ENCODE measurements around the gene C5AR1.
"Not testable (repeated sequence)": the region's sequence is repeated elsewhere in the genome, so short reads cannot be mapped to it uniquely, and the experiment has no call there.

Gene C5AR1

GRCh38 chr19:47274891-47275761 lies 34.5 kb upstream of the C5AR1 start:
- no peak for DNase-seq (ENCODE audit: low spot score)
- H3K4me3 Mint-ChIP-seq = peak overlapping the region; percentile 72
- H3K27ac Mint-ChIP-seq = peak overlapping the region; percentile 60
- H3K9me3 Mint-ChIP-seq = no peaks in the 10 kb centered on the region
- H3K27me3 Mint-ChIP-seq (ENCODE audit: low read depth) = no peaks in the 10 kb centered on the region
- peaks cover 20% of the 10 kb centered on the region for H3K36me3 Mint-ChIP-seq (ENCODE audit: low read depth)
- peaks cover 18% of the 10 kb centered on the region for H3K4me1 Mint-ChIP-seq (ENCODE audit: low read depth)

DNA sequence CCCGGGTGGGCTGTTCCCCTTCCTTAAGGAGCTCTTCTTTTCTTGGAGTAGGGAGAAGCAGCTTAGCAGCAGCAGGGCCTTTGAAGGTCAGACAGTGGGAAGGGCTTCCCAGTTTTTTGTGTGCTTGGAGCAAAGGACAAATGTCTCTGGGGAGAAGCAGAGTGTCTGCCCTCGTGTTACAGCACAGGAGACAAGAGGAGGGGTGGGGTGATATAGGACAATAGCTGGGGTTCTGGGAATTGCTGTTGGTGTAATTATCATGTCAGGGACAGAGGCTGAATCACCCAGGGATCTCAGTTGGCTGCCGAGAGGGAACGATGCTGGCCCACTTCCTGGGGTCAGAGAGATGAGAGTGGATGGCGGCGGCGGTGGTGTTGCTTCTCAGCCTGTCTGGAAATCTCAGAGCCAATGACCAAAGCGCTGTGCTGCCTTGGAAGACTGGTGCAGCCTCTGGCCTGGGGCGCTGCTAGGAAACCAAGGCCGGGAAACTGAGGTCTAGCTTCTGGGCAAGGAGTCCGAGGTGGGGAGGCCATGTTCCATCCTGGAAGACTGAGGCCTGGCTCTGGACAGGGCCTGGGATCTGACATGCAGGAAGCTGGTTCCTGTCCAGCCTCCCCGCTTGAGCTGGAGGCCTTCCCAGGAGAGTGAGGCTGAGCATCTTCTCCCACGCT lies 33.7 kb upstream of the C5AR1 start:
- DNase-seq (ENCODE audit: low spot score) = no peak
- Mint-ChIP-seq H3K27ac (peak overlapping the region; percentile 60), H3K4me3 (peak overlapping the region; percentile 72), H3K27me3 (ENCODE audit: low read depth) (no peaks in the 10 kb centered on the region), H3K36me3 (ENCODE audit: low read depth) (peaks cover 13% of the 10 kb centered on the region), H3K4me1 (ENCODE audit: low read depth) (peaks cover 18% of the 10 kb centered on the region), H3K9me3 (no peaks in the 10 kb centered on the region)

GRCh38 chr19:47276513-47276912 lies 33.1 kb upstream of the C5AR1 start:
- H3K9me3 Mint-ChIP-seq; H3K27ac Mint-ChIP-seq; DNase-seq (ENCODE audit: low spot score); H3K27me3 Mint-ChIP-seq (ENCODE audit: low read depth); H3K4me3 Mint-ChIP-seq: not testable (repeated sequence)
- Mint-ChIP-seq H3K4me1 (ENCODE audit: low read depth) (peaks cover 18% of the 10 kb centered on the region), H3K36me3 (ENCODE audit: low read depth) (peaks cover 11% of the 10 kb centered on the region)

GRCh38 chr19:47280183-47280797 lies 29.4 kb upstream of the C5AR1 start:
- no peaks in the 10 kb centered on the region for H3K9me3 Mint-ChIP-seq
- peak; percentile 40 for DNase-seq (ENCODE audit: low spot score)
- H3K27ac Mint-ChIP-seq = no peak overlapping the region
- no peak overlapping the region for H3K4me3 Mint-ChIP-seq
- no peaks in the 10 kb centered on the region for H3K27me3 Mint-ChIP-seq (ENCODE audit: low read depth)
- H3K36me3 Mint-ChIP-seq (ENCODE audit: low read depth) = peaks cover 11% of the 10 kb centered on the region
- H3K4me1 Mint-ChIP-seq (ENCODE audit: low read depth) = peaks cover 8% of the 10 kb centered on the region

GRCh38 chr19:47283405-47284059 lies 26.1 kb upstream of the C5AR1 start:
- no peak overlapping the region for H3K27ac Mint-ChIP-seq
- no peaks in the 10 kb centered on the region for H3K9me3 Mint-ChIP-seq

GRCh38 chr19:47284324-47284899 lies 25.2 kb upstream of the C5AR1 start:
- Mint-ChIP-seq H3K27ac (no peak overlapping the region), H3K27me3 (ENCODE audit: low read depth) (no peaks in the 10 kb centered on the region), H3K4me3 (no peak overlapping the region), H3K9me3 (no peaks in the 10 kb centered on the region), H3K36me3 (ENCODE audit: low read depth) (no peaks in the 10 kb centered on the region), H3K4me1 (ENCODE audit: low read depth) (no peaks in the 10 kb centered on the region)
- no peak for DNase-seq (ENCODE audit: low spot score)

More at GRCh38 chr19:47283405-47284059, 26.1 kb upstream of the C5AR1 start:
- Mint-ChIP-seq H3K4me1 (ENCODE audit: low read depth) (no peaks in the 10 kb centered on the region), H3K27me3 (ENCODE audit: low read depth) (no peaks in the 10 kb centered on the region), H3K4me3 (no peak overlapping the region), H3K36me3 (ENCODE audit: low read depth) (no peaks in the 10 kb centered on the region)
- DNase-seq (ENCODE audit: low spot score) = no peak

GRCh38 chr19:47296036-47296435 lies 13.6 kb upstream of the C5AR1 start:
- Mint-ChIP-seq H3K4me1 (ENCODE audit: low read depth) (peaks cover 8% of the 10 kb centered on the region), H3K27me3 (ENCODE audit: low read depth) (no peaks in the 10 kb centered on the region), H3K27ac (no peak overlapping the region), H3K4me3 (no peak overlapping the region), H3K9me3 (no peaks in the 10 kb centered on the region), H3K36me3 (ENCODE audit: low read depth) (no peaks in the 10 kb centered on the region)
- DNase-seq (ENCODE audit: low spot score) = peak; percentile 64

DNA sequence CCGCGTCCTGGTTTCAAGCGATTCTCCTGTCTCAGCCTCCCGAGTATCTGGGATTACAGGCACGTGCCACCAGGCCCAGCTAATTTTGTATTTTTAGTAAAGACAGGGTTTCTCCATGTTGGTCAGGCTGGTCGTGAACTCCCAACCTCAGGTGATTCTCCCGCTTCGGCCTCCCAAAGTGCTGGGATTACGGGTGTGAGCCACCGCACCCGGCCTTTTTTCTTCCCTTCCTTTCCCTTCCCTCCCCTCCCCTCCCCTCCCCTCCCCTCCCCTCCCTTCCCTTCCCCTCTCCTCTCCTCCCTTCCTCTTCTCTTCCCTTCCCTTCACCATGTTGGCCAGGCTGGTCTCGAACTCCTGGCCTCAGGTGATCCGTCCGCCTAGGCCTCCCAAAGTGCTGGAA lies 8.8 kb upstream of the C5AR1 start:
- not testable (repeated sequence) for H3K9me3 Mint-ChIP-seq; H3K36me3 Mint-ChIP-seq (ENCODE audit: low read depth); H3K27ac Mint-ChIP-seq; H3K4me3 Mint-ChIP-seq; H3K27me3 Mint-ChIP-seq (ENCODE audit: low read depth); DNase-seq (ENCODE audit: low spot score)
- peaks cover 13% of the 10 kb centered on the region for H3K4me1 Mint-ChIP-seq (ENCODE audit: low read depth)

DNA sequence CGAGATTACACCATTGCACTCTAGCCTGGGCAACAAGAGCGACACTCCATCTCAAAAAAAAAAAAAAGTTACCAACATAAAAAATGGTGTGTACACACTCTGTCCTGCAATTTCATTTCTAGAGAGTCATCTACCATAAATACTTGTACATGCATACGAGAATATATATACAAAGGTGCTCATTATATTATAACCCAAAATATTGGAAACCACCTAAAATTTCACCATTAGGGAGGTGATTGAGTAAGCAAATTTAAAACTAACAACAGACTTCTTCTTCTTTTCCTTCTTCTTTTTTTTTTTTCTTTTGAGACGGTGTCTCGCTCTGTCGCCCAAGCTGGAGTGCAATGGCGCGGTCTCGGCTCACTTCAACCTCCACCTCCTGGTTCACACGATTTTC lies 7.4 kb upstream of the C5AR1 start:
- H3K36me3 Mint-ChIP-seq (ENCODE audit: low read depth) = no peaks in the 10 kb centered on the region
- no peak for DNase-seq (ENCODE audit: low spot score)
- peaks cover 9% of the 10 kb centered on the region for H3K4me1 Mint-ChIP-seq (ENCODE audit: low read depth)
- peaks cover 9% of the 10 kb centered on the region for H3K27me3 Mint-ChIP-seq (ENCODE audit: low read depth)
- H3K27ac Mint-ChIP-seq = no peak overlapping the region
- H3K4me3 Mint-ChIP-seq = no peak overlapping the region
- H3K9me3 Mint-ChIP-seq = no peaks in the 10 kb centered on the region

GRCh38 chr19:47303966-47304365 lies 5.7 kb upstream of the C5AR1 start:
- H3K4me1 Mint-ChIP-seq (ENCODE audit: low read depth) = peaks cover 9% of the 10 kb centered on the region
- H3K27ac Mint-ChIP-seq = no peak overlapping the region
- H3K27me3 Mint-ChIP-seq (ENCODE audit: low read depth) = peaks cover 9% of the 10 kb centered on the region
- no peak overlapping the region for H3K4me3 Mint-ChIP-seq
- DNase-seq (ENCODE audit: low spot score) = no peak
- H3K36me3 Mint-ChIP-seq (ENCODE audit: low read depth) = no peaks in the 10 kb centered on the region
- no peaks in the 10 kb centered on the region for H3K9me3 Mint-ChIP-seq

DNA sequence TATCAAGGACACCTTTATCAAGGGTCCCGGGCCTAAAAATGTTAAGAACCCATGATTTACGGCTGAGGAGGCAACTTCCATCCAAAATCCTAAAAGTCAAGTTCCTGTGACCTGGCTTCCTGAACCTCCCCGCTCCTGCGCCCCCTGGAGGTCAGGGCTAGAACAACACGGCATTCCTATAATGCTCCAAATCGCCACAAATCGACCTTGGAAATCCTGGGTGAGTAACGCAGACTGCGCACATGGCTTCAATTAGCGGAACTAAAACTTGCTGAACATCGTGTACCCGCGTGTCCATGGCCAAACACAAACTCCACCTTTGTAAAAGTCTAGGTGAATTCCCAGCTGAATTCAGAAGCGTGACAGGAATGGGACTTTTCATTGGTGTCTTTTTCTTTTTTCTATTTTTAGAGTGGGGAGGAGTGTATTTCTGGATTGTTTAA lies 4.3 kb upstream of the C5AR1 start:
- H3K27me3 Mint-ChIP-seq (ENCODE audit: low read depth) = peaks cover 9% of the 10 kb centered on the region
- no peaks in the 10 kb centered on the region for H3K9me3 Mint-ChIP-seq
- peak; percentile 25 for DNase-seq (ENCODE audit: low spot score)
- H3K27ac Mint-ChIP-seq = no peak overlapping the region
- no peak overlapping the region for H3K4me3 Mint-ChIP-seq
- peaks cover 9% of the 10 kb centered on the region for H3K4me1 Mint-ChIP-seq (ENCODE audit: low read depth)
- H3K36me3 Mint-ChIP-seq (ENCODE audit: low read depth) = no peaks in the 10 kb centered on the region

- Mint-ChIP-seq H3K4me1 (ENCODE audit: low read depth) (peaks cover 6% of the 10 kb centered on the region), H3K9me3 (no peaks in the 10 kb centered on the region), H3K36me3 (ENCODE audit: low read depth) (no peaks in the 10 kb centered on the region), H3K27me3 (ENCODE audit: low read depth) (peaks cover 11% of the 10 kb centered on the region), H3K4me3 (no peak overlapping the region), H3K27ac (no peak overlapping the region)
- DNase-seq (ENCODE audit: low spot score) = no peak
Measured at GRCh38 chr19:47306303-47306702, 3.4 kb upstream of the C5AR1 start.

DNA sequence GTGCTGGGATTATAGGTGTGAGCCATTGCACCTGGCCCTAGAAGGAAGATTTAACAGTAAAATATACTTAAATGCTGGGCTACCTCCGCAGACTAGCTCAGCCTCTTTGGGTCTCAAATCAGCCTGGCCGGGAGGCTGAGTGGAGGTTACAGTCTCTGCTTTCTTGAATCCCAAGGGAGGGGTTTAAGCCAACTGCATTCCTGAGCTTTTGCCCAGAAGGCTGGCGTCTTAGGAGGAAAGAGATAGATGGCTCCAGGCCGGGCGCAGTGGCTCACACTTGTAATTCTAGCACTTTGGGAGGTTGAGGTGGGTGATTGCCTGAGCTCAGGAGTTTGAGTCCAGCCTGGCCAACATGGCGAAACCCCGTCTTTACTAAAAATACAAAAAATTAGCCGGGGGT lies 623 bp upstream of the C5AR1 start:
- no peak overlapping the region for H3K4me3 Mint-ChIP-seq
- H3K36me3 Mint-ChIP-seq (ENCODE audit: low read depth) = no peaks in the 10 kb centered on the region
- no peak overlapping the region for H3K27ac Mint-ChIP-seq
- peaks cover 14% of the 10 kb centered on the region for H3K27me3 Mint-ChIP-seq (ENCODE audit: low read depth)
- peaks cover 6% of the 10 kb centered on the region for H3K4me1 Mint-ChIP-seq (ENCODE audit: low read depth)
- H3K9me3 Mint-ChIP-seq = no peaks in the 10 kb centered on the region
- no peak for DNase-seq (ENCODE audit: low spot score)
